ENCODE results near the gene C11orf42.

C11orf42 gene

GRCh38 chr11:6260207-6260726, 54.9 kb downstream of the C11orf42 start:
- DNase-seq, result no peak

Data from activated CD4-positive, alpha-beta T cell treated with anti-CD3 and anti-CD28 coated beads for 48 hours (primary cell).